HepG2 (cell line): Measurements from ENCODE around the gene CPOX. TPM values are rescaled to one million over a fixed set of nuclear protein-coding genes. Genes with fewer than 3 reads are reported as not detected.

Source experiments
- ATAC-seq: fragments of 200-7000 bp; cut with Tn5 transposase; 3 replicates; pipeline ENCODE4 v1.9.1; 2020; ENCODE audit warnings: mild to moderate bottlenecking, moderate library complexity
- BruUV-seq: library from RNA; stranded (reverse); fragments of 400-500 nt; replicated peaks from 2 replicates; lab custom pipeline; 2021; lab: Mats Ljungman, UMichigan
- CTCF ChIA-PET: fragments of 300-600 bp; formaldehyde crosslinking; extraction: SDS; loops from one replicate; lab custom pipeline; 2021; ENCODE audit warnings: low total read pairs, inconsistent platforms, low intra/inter-chr PET ratio; lab: Yijun Ruan, JAX
- POLR2A ChIA-PET: fragments of 350-600 bp; sonication (Branson Sonifier 250); formaldehyde crosslinking; loops from one replicate; lab custom pipeline; 2020; ENCODE audit warnings: antibody characterized with exemption, inconsistent platforms; lab: Yijun Ruan, JAX
- DNase-seq: peaks from one replicate; pipeline ENCODE4 v3.0.0-alpha.2; 2015; ENCODE audit warnings: low spot score
- FAIRE-seq: peaks from 3 replicates; lab custom pipeline; 2011; peaks lifted over from hg19 to GRCh38; lab: Jason Lieb, UNC
- H2AFZ ChIP-seq: one replicate; pipeline ENCODE4 v1.6.1; 2011; ENCODE audit warnings: low read length, inconsistent platforms
- H3K27ac ChIP-seq: fragments of 300-600 bp; 3 replicates; pipeline ENCODE4 v1.8.0; 2011; ENCODE audit warnings: mixed run types, mild to moderate bottlenecking, mixed read lengths, low read length, inconsistent platforms; ENCODE audit not compliant: insufficient read depth; ENCODE audit errors: extremely low read length
- H3K27me3 ChIP-seq, 2 experiments: fragments of 200-600 bp in 1 of 2; 2 replicates in 1 of 2; 3 replicates in 1 of 2; pipeline versions ENCODE4 v1.6.0 to v1.8.0; 2011; ENCODE audit warnings: low read length in 2 of 2, mild to moderate bottlenecking in 2 of 2, moderate library complexity in 2 of 2, inconsistent platforms in 1 of 2; ENCODE audit not compliant: insufficient read depth in 2 of 2, control insufficient read depth in 1 of 2
- H3K36me3 ChIP-seq, 2 experiments: fragments of 200-600 bp in 1 of 2; replicated peaks in 1 of 2; 2 replicates in 1 of 2; 3 replicates in 1 of 2; pipeline versions ENCODE4 v1.5.1 to v1.8.0; 2011; ENCODE audit warnings: low read length in 2 of 2, inconsistent platforms in 1 of 2; ENCODE audit not compliant: insufficient read depth in 2 of 2, control insufficient read depth in 1 of 2
- H3K4me1 ChIP-seq: 2 replicates; pipeline ENCODE4 v1.5.1; 2012; ENCODE audit warnings: low read length, inconsistent platforms; ENCODE audit not compliant: insufficient read depth
- H3K4me2 ChIP-seq: 2 replicates; pipeline ENCODE4 v1.6.0; 2011; ENCODE audit warnings: low read depth, low read length, inconsistent platforms
- H3K4me3 ChIP-seq, 3 experiments: fragments of 200-600 bp in 1 of 3; sonication (generic), shearing (Covaris generic) in 1 of 3; replicated peaks in 1 of 3; 2 replicates each; pipeline ENCODE4 v1.5.1; 2011 to 2016; ENCODE audit warnings: low read length in 3 of 3, inconsistent platforms in 2 of 3, low read depth in 2 of 3, mild to moderate bottlenecking in 2 of 3, control low read depth in 1 of 3, mixed read lengths in 1 of 3; ENCODE audit not compliant: insufficient read depth in 1 of 3
- H3K79me2 ChIP-seq: one replicate; pipeline ENCODE4 v1.6.1; 2011; ENCODE audit warnings: low read length, inconsistent platforms; ENCODE audit not compliant: insufficient read depth
- H3K9ac ChIP-seq: 2 replicates; pipeline ENCODE4 v1.6.0; 2011; ENCODE audit warnings: mild to moderate bottlenecking, low read depth, low read length, inconsistent platforms; ENCODE audit not compliant: insufficient read depth
- H3K9me3 ChIP-seq: 2 replicates; pipeline ENCODE4 v1.5.1; 2012; ENCODE audit warnings: mild to moderate bottlenecking, low read length
- H4K20me1 ChIP-seq: 2 replicates; pipeline ENCODE4 v1.6.0; 2011; ENCODE audit warnings: inconsistent platforms, mild to moderate bottlenecking, low read length, moderate library complexity; ENCODE audit not compliant: insufficient read depth
- BCL6 ChIP-seq: IDR thresholded peaks from 2 replicates; pipeline ENCODE4 v1.6.1; 2016; ENCODE audit warnings: missing genetic modification reagents, missing compliant biosample characterization
- CHD4 ChIP-seq: fragments of 200-600 bp; sonication (generic); IDR thresholded peaks from 2 replicates; pipeline ENCODE4 v1.7.0; 2017; ENCODE audit warnings: mild to moderate bottlenecking, low read length, borderline replicate concordance
- FOXP1 ChIP-seq, 2 experiments: fragments of 450-650 bp in 1 of 2; IDR thresholded peaks; 2 replicates each; pipeline ENCODE4 v1.6.1; 2017 to 2018; ENCODE audit warnings: antibody characterized with exemption in 1 of 2
- RBM22 ChIP-seq: fragments of 200-400 bp; formaldehyde crosslinking; optimal IDR thresholded peaks from 2 replicates; pipeline ENCODE3; 2017; ENCODE audit warnings: mild to moderate bottlenecking, low read length, moderate library complexity
- SATB2 ChIP-seq: sonication (generic); formaldehyde crosslinking; IDR thresholded peaks from 2 replicates; pipeline ENCODE4 v1.5.0; 2020; ENCODE audit warnings: missing genetic modification reagents
- SIX1 ChIP-seq: sonication (generic); formaldehyde crosslinking; IDR thresholded peaks from 2 replicates; pipeline ENCODE4 v1.4.0; 2020; ENCODE audit warnings: missing genetic modification reagents, borderline replicate concordance
- SNAI1 ChIP-seq: sonication (generic); formaldehyde crosslinking; IDR thresholded peaks from 2 replicates; pipeline ENCODE4 v1.5.0; 2020; ENCODE audit warnings: mild to moderate bottlenecking, missing genetic modification reagents, borderline replicate concordance
- SYNCRIP ChIP-seq: fragments of 200-400 bp; formaldehyde crosslinking; IDR thresholded peaks from 2 replicates; pipeline ENCODE4 v1.6.1; 2018; ENCODE audit warnings: mild to moderate bottlenecking, low read depth, low read length; ENCODE audit not compliant: insufficient read depth
- ZFP1 ChIP-seq: IDR thresholded peaks from 2 replicates; pipeline ENCODE4 v1.6.1; 2016
- ZNF337 ChIP-seq: sonication (generic); formaldehyde crosslinking; IDR thresholded peaks from 2 replicates; pipeline ENCODE4 v1.5.1; 2020; ENCODE audit warnings: missing genetic modification reagents, low read depth, mild to moderate bottlenecking, borderline replicate concordance
- ZNF354B ChIP-seq: sonication (generic); formaldehyde crosslinking; IDR thresholded peaks from 2 replicates; pipeline ENCODE4 v1.8.0; 2022; ENCODE audit warnings: mild to moderate bottlenecking, missing genetic modification reagents
- WGBS: methylation state at CpG from one replicate; pipeline ENCODE4 v1.1.6; 2017; ENCODE audit warnings: low lambda C conversion rate; 5-methylcytosine and 5-hydroxymethylcytosine counted together
- in situ Hi-C: cut with HindIII; loops from 2 replicates; pipeline ENCODE4 v1.10.0; 2017; ENCODE audit warnings: low pct_unique_long_range_greater_than_20kb; ENCODE audit not compliant: extremely low pct_ligation_motif_present
- intact Hi-C: fragments of 100-400 bp; cut with micrococcal nuclease; formaldehyde crosslinking; loops from one replicate; pipeline ENCODE4 v1.10.0; 2022; ENCODE audit not compliant: unreplicated experiment
- polyA plus RNA-seq, 8 experiments: library from polyadenylated mRNA; depleted of rRNA in 3 of 8; stranded (reverse) in 7 of 8; unstranded in 1 of 8; fragments of >200 nt; fragmentation: Illumina TruSeq in 4 of 8; extraction: Trizol in 4 of 8; gene quantifications; 2 replicates each; pipeline versions ENCODE4 v1.2.1 to v1.2.3, GENCODE V29; 2011 to 2016; ENCODE audit warnings: low read depth in 4 of 8, missing spikeins in 1 of 8, mixed read lengths in 1 of 8; ENCODE audit not compliant: insufficient read depth in 1 of 8
- total RNA-seq, 5 experiments: library from RNA; depleted of rRNA; stranded (reverse); fragments of >200 nt; fragmentation: Illumina TruSeq; extraction: Trizol; gene quantifications; 2 replicates each; pipeline ENCODE4 v1.2.3, GENCODE V29; 2016; ENCODE audit warnings: low read depth in 1 of 5
- TF ChIP-seq, protein P1 (sequence below): sonication (generic); formaldehyde crosslinking; IDR thresholded peaks from 2 replicates; pipeline ENCODE4 v1.4.0; 2020; ENCODE audit warnings: mild to moderate bottlenecking, missing genetic modification reagents
- TF ChIP-seq, protein P2 (sequence below): sonication (generic); formaldehyde crosslinking; IDR thresholded peaks from 2 replicates; pipeline ENCODE4 v1.5.0; 2020; ENCODE audit warnings: missing genetic modification reagents
- TF ChIP-seq, protein P3 (sequence below): IDR thresholded peaks from 2 replicates; pipeline ENCODE4 v1.6.1; 2016; ENCODE audit warnings: low read depth, borderline replicate concordance
- TF ChIP-seq, protein P4 (sequence below): sonication (generic); formaldehyde crosslinking; IDR thresholded peaks from 2 replicates; pipeline ENCODE4 v1.4.0; 2020; ENCODE audit warnings: mild to moderate bottlenecking, missing genetic modification reagents
- TF ChIP-seq, protein P5 (sequence below): sonication (generic); formaldehyde crosslinking; IDR thresholded peaks from 2 replicates; pipeline ENCODE4 v1.8.0; 2022; ENCODE audit warnings: mild to moderate bottlenecking, missing genetic modification reagents, borderline replicate concordance
- TF ChIP-seq, protein P6 (sequence below): sonication (generic); formaldehyde crosslinking; IDR thresholded peaks from 2 replicates; pipeline ENCODE4 v1.5.1; 2020; ENCODE audit warnings: missing genetic modification reagents, mild to moderate bottlenecking, borderline replicate concordance

CPOX gene
- total and polyA plus RNA-seq, 2 of the 13 experiments (the other 11 are each of a cell fraction or from before 2014, with no cell fraction given), result 34.2 to 37.2 TPM

DNA sequence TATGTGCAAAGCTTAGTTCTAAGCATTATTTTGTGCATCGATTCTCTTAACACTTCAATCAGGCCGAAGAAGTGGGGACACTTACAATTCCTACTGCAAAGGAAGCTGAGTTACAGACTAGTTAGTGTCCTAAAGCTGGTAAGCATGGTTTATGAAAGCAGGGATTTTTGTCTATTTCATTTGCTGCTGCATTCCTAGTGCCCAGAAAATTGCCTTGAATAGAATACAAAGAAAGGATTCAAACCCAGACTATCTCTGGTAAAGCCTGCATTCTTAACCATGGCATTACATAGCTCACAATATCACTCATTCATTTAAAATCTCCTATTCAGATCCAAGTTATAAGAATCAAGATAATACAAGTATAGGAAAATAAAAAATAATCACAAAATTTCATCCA lies 24.4 kb upstream of the CPOX start:
- intact Hi-C loops, result no loop called here
- Histone ChIP-seq H3K9me3 (no peaks in the 10 kb centered on the region), H3K4me2 (no peak overlapping the region), H3K36me3 (no peaks in the 10 kb centered on the region), H4K20me1 (no peaks in the 10 kb centered on the region), H3K27me3 (no peaks in the 10 kb centered on the region; a peak in 1 of 5 replicates), H3K4me1 (0 out of 2 replicates have a peak, but pooled peaks cover 8% of the 10 kb centered on the region), H3K27ac (no peak overlapping the region), H3K79me2 (no peaks in the 10 kb centered on the region)
- FAIRE-seq, result no peak
- ChIA-PET CTCF (no interaction called here), POLR2A (no interaction called here)
- ATAC-seq, result no peak
- 40% methylated on average over 2 of the region's 2 CpGs for WGBS
- TF ChIP-seq CHD4, result no peak
- TF ChIP-seq SNAI1 (CRISPR knock-in tag), result no peak
- no peak for TF ChIP-seq ZNF354B (CRISPR knock-in tag)
- TF ChIP-seq BCL6 (CRISPR knock-in tag), result no peak
- TF ChIP-seq, protein P1, sequence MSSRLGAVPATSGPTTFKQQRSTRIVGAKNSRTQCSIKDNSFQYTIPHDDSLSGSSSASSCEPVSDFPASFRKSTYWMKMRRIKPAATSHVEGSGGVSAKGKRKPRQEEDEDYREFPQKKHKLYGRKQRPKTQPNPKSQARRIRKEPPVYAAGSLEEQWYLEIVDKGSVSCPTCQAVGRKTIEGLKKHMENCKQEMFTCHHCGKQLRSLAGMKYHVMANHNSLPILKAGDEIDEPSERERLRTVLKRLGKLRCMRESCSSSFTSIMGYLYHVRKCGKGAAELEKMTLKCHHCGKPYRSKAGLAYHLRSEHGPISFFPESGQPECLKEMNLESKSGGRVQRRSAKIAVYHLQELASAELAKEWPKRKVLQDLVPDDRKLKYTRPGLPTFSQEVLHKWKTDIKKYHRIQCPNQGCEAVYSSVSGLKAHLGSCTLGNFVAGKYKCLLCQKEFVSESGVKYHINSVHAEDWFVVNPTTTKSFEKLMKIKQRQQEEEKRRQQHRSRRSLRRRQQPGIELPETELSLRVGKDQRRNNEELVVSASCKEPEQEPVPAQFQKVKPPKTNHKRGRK (CRISPR knock-in tag), result no peak
- TF ChIP-seq ZFP1 (CRISPR knock-in tag), result no peak
- TF ChIP-seq, protein P2, sequence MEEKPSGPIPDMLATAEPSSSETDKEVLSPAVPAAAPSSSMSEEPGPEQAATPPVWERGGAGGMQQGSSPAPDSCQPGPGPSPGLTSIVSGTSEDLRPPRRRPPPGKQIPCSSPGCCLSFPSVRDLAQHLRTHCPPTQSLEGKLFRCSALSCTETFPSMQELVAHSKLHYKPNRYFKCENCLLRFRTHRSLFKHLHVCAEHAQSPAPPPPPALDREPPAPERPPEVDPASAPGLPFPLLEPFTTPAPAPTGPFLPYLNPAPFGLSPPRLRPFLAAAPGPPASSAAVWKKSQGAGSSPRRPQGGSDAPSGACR (CRISPR knock-in tag), result no peak
- TF ChIP-seq SATB2 (CRISPR knock-in tag), result no peak
- no peak for TF ChIP-seq RBM22
- TF ChIP-seq ZNF337 (CRISPR knock-in tag), result no peak
- TF ChIP-seq, protein P3, sequence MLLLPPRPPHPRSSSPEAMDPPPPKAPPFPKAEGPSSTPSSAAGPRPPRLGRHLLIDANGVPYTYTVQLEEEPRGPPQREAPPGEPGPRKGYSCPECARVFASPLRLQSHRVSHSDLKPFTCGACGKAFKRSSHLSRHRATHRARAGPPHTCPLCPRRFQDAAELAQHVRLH, result no peak
- no peak for TF ChIP-seq SYNCRIP
- TF ChIP-seq, protein P4, sequence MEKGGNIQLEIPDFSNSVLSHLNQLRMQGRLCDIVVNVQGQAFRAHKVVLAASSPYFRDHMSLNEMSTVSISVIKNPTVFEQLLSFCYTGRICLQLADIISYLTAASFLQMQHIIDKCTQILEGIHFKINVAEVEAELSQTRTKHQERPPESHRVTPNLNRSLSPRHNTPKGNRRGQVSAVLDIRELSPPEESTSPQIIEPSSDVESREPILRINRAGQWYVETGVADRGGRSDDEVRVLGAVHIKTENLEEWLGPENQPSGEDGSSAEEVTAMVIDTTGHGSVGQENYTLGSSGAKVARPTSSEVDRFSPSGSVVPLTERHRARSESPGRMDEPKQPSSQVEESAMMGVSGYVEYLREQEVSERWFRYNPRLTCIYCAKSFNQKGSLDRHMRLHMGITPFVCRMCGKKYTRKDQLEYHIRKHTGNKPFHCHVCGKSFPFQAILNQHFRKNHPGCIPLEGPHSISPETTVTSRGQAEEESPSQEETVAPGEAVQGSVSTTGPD (CRISPR knock-in tag), result no peak
- TF ChIP-seq FOXP1 (IDR thresholded peaks at IDR 0.05), result no peak
- no peak for TF ChIP-seq FOXP1 (CRISPR knock-in tag; IDR thresholded peaks at IDR 0.05)
- TF ChIP-seq, protein P5, sequence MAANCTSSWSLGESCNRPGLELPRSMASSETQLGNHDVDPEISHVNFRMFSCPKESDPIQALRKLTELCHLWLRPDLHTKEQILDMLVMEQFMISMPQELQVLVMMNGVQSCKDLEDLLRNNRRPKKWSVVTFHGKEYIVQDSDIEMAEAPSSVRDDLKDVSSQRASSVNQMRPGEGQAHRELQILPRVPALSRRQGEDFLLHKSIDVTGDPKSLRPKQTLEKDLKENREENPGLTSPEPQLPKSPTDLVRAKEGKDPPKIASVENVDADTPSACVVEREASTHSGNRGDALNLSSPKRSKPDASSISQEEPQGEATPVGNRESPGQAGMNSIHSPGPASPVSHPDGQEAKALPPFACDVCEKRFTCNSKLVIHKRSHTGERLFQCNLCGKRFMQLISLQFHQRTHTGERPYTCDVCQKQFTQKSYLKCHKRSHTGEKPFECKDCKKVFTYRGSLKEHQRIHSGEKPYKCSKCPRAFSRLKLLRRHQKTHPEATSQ (CRISPR knock-in tag), result no peak
- TF ChIP-seq, protein P6, sequence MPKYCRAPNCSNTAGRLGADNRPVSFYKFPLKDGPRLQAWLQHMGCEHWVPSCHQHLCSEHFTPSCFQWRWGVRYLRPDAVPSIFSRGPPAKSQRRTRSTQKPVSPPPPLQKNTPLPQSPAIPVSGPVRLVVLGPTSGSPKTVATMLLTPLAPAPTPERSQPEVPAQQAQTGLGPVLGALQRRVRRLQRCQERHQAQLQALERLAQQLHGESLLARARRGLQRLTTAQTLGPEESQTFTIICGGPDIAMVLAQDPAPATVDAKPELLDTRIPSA (CRISPR knock-in tag), result no peak
- TF ChIP-seq SIX1 (CRISPR knock-in tag), result no peak
- TF ChIP-seq, all 625 proteins: peak for 0
- no TSS peak for BruUV-seq
- H3K4me3 ChIP-seq, result no peak overlapping the region
- H2AFZ ChIP-seq, result no peak overlapping the region
- in situ Hi-C loops, result no loop called here
- DNase-seq, result no peak
- no peak overlapping the region for H3K9ac ChIP-seq
